Epithelial cell of prostate (primary cell): ENCODE measurements around the gene DNAJC16.
"Not testable (repeated sequence)": the region's sequence is repeated elsewhere in the genome, so short reads cannot be mapped to it uniquely, and the experiment has no call there.

Source experiments
- DNase-seq: peaks from one replicate; pipeline ENCODE4 v3.0.0-alpha.2; 2011; ENCODE audit warnings: low read depth, low spot score
- H3K27ac ChIP-seq: fragments of 450-650 bp; 2 replicates; pipeline ENCODE4 v1.5.1; 2017; ENCODE audit warnings: mild to moderate bottlenecking

The DNAJC16 gene

GRCh38 chr1:15526490-15527339 lies at the start of gene DNAJC16:
Gene DNAJC16, plus strand, starts transcription at chr1:15526848. Its CDS starts 2,258 bp downstream, at chr1:15529106.
- DNase-seq = peak; percentile 100
- H3K27ac ChIP-seq = peak within 1 kb of the TSS; percentile 93

GRCh38 chr1:15476927-15477326 lies 49.7 kb upstream of the DNAJC16 start:
- no peak for DNase-seq
- H3K27ac ChIP-seq = no peak overlapping the region

- no peak for DNase-seq
- H3K27ac ChIP-seq = no peak overlapping the region
These were observed 48.9 kb upstream of the DNAJC16 start for GRCh38 chr1:15477646-15478212.

- no peak overlapping the region for H3K27ac ChIP-seq
- no peak for DNase-seq
These were observed 46.8 kb upstream of the DNAJC16 start for GRCh38 chr1:15479654-15480347.

GRCh38 chr1:15482455-15482854 lies 44.2 kb upstream of the DNAJC16 start:
- not testable (repeated sequence) for H3K27ac ChIP-seq, DNase-seq

- DNase-seq, H3K27ac ChIP-seq: not testable (repeated sequence)
These were observed 43.6 kb upstream of the DNAJC16 start for GRCh38 chr1:15482983-15483543.

- DNase-seq = no peak
- H3K27ac ChIP-seq = no peak overlapping the region
These were observed 42.7 kb upstream of the DNAJC16 start for GRCh38 chr1:15483971-15484370.

GRCh38 chr1:15484443-15484842 lies 42.2 kb upstream of the DNAJC16 start:
- H3K27ac ChIP-seq, DNase-seq: not testable (repeated sequence)

GRCh38 chr1:15485636-15486035 lies 41.0 kb upstream of the DNAJC16 start:
- H3K27ac ChIP-seq = no peak overlapping the region

GRCh38 chr1:15486844-15487610 lies 39.6 kb upstream of the DNAJC16 start:
- not testable (repeated sequence) for H3K27ac ChIP-seq, DNase-seq

More at GRCh38 chr1:15485636-15486035, 41.0 kb upstream of the DNAJC16 start:
- no peak for DNase-seq

- no peak for DNase-seq
- H3K27ac ChIP-seq = no peak overlapping the region
These were observed 38.3 kb upstream of the DNAJC16 start for GRCh38 chr1:15488371-15488770.

GRCh38 chr1:15489052-15489736 lies 37.5 kb upstream of the DNAJC16 start:
- DNase-seq = no peak
- no peak overlapping the region for H3K27ac ChIP-seq

GRCh38 chr1:15491010-15491409 lies 35.6 kb upstream of the DNAJC16 start:
- DNase-seq, H3K27ac ChIP-seq: not testable (repeated sequence)

GRCh38 chr1:15492596-15492995 lies 34.1 kb upstream of the DNAJC16 start:
- DNase-seq = no peak
- no peak overlapping the region for H3K27ac ChIP-seq

GRCh38 chr1:15493869-15494390 lies 32.7 kb upstream of the DNAJC16 start:
- DNase-seq = no peak
- no peak overlapping the region for H3K27ac ChIP-seq

GRCh38 chr1:15500184-15501178 lies 26.2 kb upstream of the DNAJC16 start:
- DNase-seq = no peak
- no peak overlapping the region for H3K27ac ChIP-seq

GRCh38 chr1:15501208-15502032 lies 25.2 kb upstream of the DNAJC16 start:
- H3K27ac ChIP-seq = no peak overlapping the region
- DNase-seq = no peak
